Thymus (tissue), 11 donors: ENCODE data around the gene LSP1. TPM values are rescaled to one million over a fixed set of nuclear protein-coding genes. Genes with fewer than 3 reads are reported as not detected.

Experiments
- DNase-seq, 9 donors: peaks; one replicate each; pipeline ENCODE4 v3.0.0-alpha.2; 2013; ENCODE audit warnings: low spot score in 9 of 9, low read depth in 6 of 9, missing footprints in 1 of 9
- H3K27ac ChIP-seq, 2 donors: one replicate each; pipeline ENCODE4 v1.5.1; 2013; ENCODE audit warnings: control low read depth in 1 of 2, low read depth in 1 of 2, low read length in 1 of 2, mild to moderate bottlenecking in 1 of 2, moderate library complexity in 1 of 2
- H3K27me3 ChIP-seq, 2 donors: one replicate each; pipeline ENCODE4 v1.5.1; 2013; ENCODE audit warnings: low read length in 1 of 2; ENCODE audit not compliant: control insufficient read depth in 2 of 2, insufficient read depth in 1 of 2
- H3K36me3 ChIP-seq, 2 donors: one replicate each; pipeline ENCODE4 v1.5.1; 2013; ENCODE audit warnings: low read length in 1 of 2, mild to moderate bottlenecking in 1 of 2, moderate library complexity in 1 of 2; ENCODE audit not compliant: control insufficient read depth in 2 of 2, insufficient read depth in 2 of 2
- H3K4me1 ChIP-seq, 2 donors: one replicate each; pipeline ENCODE4 v1.5.1; 2013; ENCODE audit warnings: low read length in 2 of 2; ENCODE audit not compliant: control insufficient read depth in 2 of 2, insufficient read depth in 2 of 2
- H3K4me3 ChIP-seq, 2 donors: one replicate each; pipeline ENCODE4 v1.5.1; 2013; ENCODE audit warnings: low read length in 2 of 2, control low read depth in 1 of 2, mild to moderate bottlenecking in 1 of 2
- H3K9me3 ChIP-seq, 2 donors: one replicate each; pipeline ENCODE4 v1.5.1; 2013; ENCODE audit warnings: low read length in 1 of 2, mild to moderate bottlenecking in 1 of 2; ENCODE audit not compliant: control insufficient read depth in 2 of 2, insufficient read depth in 1 of 2
- WGBS: extraction: QIAGEN DNeasy Blood & Tissue Kit; methylation state at CpG from one replicate; pipeline ENCODE4 v1.1.7; 2013; 5-methylcytosine and 5-hydroxymethylcytosine counted together
- polyA plus RNA-seq: library from polyadenylated mRNA; stranded (reverse); fragments of 200-250 nt; gene quantifications from one replicate; pipeline ENCODE4 v1.2.3, GENCODE V29; 2013
- total RNA-seq: library from RNA; stranded (reverse); fragments of 120-200 nt; gene quantifications from one replicate; pipeline ENCODE4 v1.2.4, GENCODE V29; 2013
- donor health status: healthy.

Gene LSP1
- total and polyA plus RNA-seq, 2 donors, result 138 to 179 TPM

- H3K9me3 ChIP-seq, result no peaks in the 10 kb centered on the region
- no peak within 1 kb of the TSS for H3K27ac ChIP-seq
- H3K4me3 ChIP-seq, result no peak within 1 kb of the TSS
- 94% methylated on average over 31 of the region's 31 CpGs for WGBS
- peaks cover 4 to 24% of the 10 kb centered on the region in 2 donors for H3K4me1 ChIP-seq
- H3K36me3 ChIP-seq, result no peaks in the 10 kb centered on the region
- H3K27me3 ChIP-seq, result no peaks in the 10 kb centered on the region
- DNase-seq, result no peak
Observed at GRCh38 chr11:1919391-1920127, 66.7 kb downstream of the LSP1 start, which contains the start of gene TNNT3. TSS of gene TNNT3 (plus strand) at chr11:1919703. CDS start at chr11:1922875, 3,172 bp downstream.

GRCh38 chr11:1920128-1920908 lies 67.4 kb downstream of the LSP1 start:
- Histone ChIP-seq H3K4me1 (peaks cover 4 to 27% of the 10 kb centered on the region in 2 donors), H3K27me3 (no peaks in the 10 kb centered on the region), H3K4me3 (no peak overlapping the region), H3K27ac (no peak overlapping the region), H3K36me3 (no peaks in the 10 kb centered on the region), H3K9me3 (no peaks in the 10 kb centered on the region)
- 95% methylated on average over 25 of the region's 25 CpGs for WGBS
- no peak for DNase-seq

GRCh38 chr11:1920909-1921573 lies 68.2 kb downstream of the LSP1 start:
- DNase-seq, result no peak
- Histone ChIP-seq H3K27me3 (no peaks in the 10 kb centered on the region), H3K36me3 (no peaks in the 10 kb centered on the region), H3K4me1 (peaks cover 4 to 34% of the 10 kb centered on the region in 2 donors), H3K27ac (peak overlapping the region in 1 of 2 donors; percentile 78), H3K4me3 (no peak overlapping the region), H3K9me3 (no peaks in the 10 kb centered on the region)
- 91% methylated on average over 21 of the region's 21 CpGs for WGBS

- 96% methylated on average over 18 of the region's 18 CpGs for WGBS
- H3K27ac ChIP-seq, result peak overlapping the region in 1 of 2 donors; percentile 78
- H3K36me3 ChIP-seq, result no peaks in the 10 kb centered on the region
- peaks cover 4 to 39% of the 10 kb centered on the region in 2 donors for H3K4me1 ChIP-seq
- DNase-seq, result no peak
- H3K4me3 ChIP-seq, result no peak overlapping the region
- no peaks in the 10 kb centered on the region for H3K27me3 ChIP-seq
- no peaks in the 10 kb centered on the region for H3K9me3 ChIP-seq
Observed at GRCh38 chr11:1921574-1922141, 68.8 kb downstream of the LSP1 start.

GRCh38 chr11:1922481-1923081 lies 69.7 kb downstream of the LSP1 start:
- H3K4me3 ChIP-seq, result no peak overlapping the region
- DNase-seq, result peak in 3 of 9 donors; percentile 14 to 46 (median 23)
- peak overlapping the region in 1 of 2 donors; percentile 56 for H3K27ac ChIP-seq
- no peaks in the 10 kb centered on the region for H3K9me3 ChIP-seq
- WGBS, result 78% methylated on average over 14 of the region's 14 CpGs
- H3K4me1 ChIP-seq, result peaks cover 4 to 48% of the 10 kb centered on the region in 2 donors
- no peaks in the 10 kb centered on the region for H3K27me3 ChIP-seq
- H3K36me3 ChIP-seq, result no peaks in the 10 kb centered on the region

GRCh38 chr11:1923201-1923956 lies 70.5 kb downstream of the LSP1 start:
- WGBS, result 94% methylated on average over 22 of the region's 22 CpGs
- Histone ChIP-seq H3K27me3 (no peaks in the 10 kb centered on the region), H3K4me3 (no peak overlapping the region), H3K4me1 (peaks cover 4 to 53% of the 10 kb centered on the region in 2 donors), H3K27ac (no peak overlapping the region), H3K36me3 (no peaks in the 10 kb centered on the region), H3K9me3 (no peaks in the 10 kb centered on the region)
- no peak for DNase-seq

GRCh38 chr11:1924181-1924580 lies 71.3 kb downstream of the LSP1 start:
- 77% methylated on average over 17 of the region's 17 CpGs for WGBS
- Histone ChIP-seq H3K4me1 (peaks cover 4 to 55% of the 10 kb centered on the region in 2 donors), H3K4me3 (no peak overlapping the region), H3K9me3 (no peaks in the 10 kb centered on the region), H3K36me3 (no peaks in the 10 kb centered on the region), H3K27ac (peak overlapping the region in 1 of 2 donors; percentile 17), H3K27me3 (no peaks in the 10 kb centered on the region)
- DNase-seq, result no peak
